Ishikawa (cell line): ENCODE results near the gene FGF23.

Experiments
- CEBPB ChIP-seq: IDR thresholded peaks from 2 replicates; pipeline ENCODE4 v1.6.1; 2012
- CREB1 ChIP-seq: IDR thresholded peaks from 2 replicates; pipeline ENCODE4 v1.6.1; 2012; ENCODE audit warnings: low read depth
- EGR1 ChIP-seq: IDR thresholded peaks from 2 replicates; pipeline ENCODE4 v1.6.1; 2012
- EP300 ChIP-seq: IDR thresholded peaks from 2 replicates; pipeline ENCODE4 v1.6.1; 2012; ENCODE audit warnings: borderline replicate concordance
- FOXM1 ChIP-seq: IDR thresholded peaks from 2 replicates; pipeline ENCODE4 v1.6.1; 2012; ENCODE audit warnings: low read depth, borderline replicate concordance
- MAX ChIP-seq: IDR thresholded peaks from 2 replicates; pipeline ENCODE4 v1.6.1; 2012
- REST ChIP-seq: IDR thresholded peaks from 2 replicates; pipeline ENCODE4 v1.6.1; 2012; ENCODE audit warnings: low read depth, mild to moderate bottlenecking
- TAF1 ChIP-seq: IDR thresholded peaks from 2 replicates; pipeline ENCODE4 v1.6.1; 2012; ENCODE audit warnings: low read depth, mild to moderate bottlenecking
- TCF12 ChIP-seq: IDR thresholded peaks from 2 replicates; pipeline ENCODE4 v1.6.1; 2012; ENCODE audit warnings: low read depth
- USF1 ChIP-seq: IDR thresholded peaks from 2 replicates; pipeline ENCODE4 v1.6.1; 2012
- ZBTB7A ChIP-seq: IDR thresholded peaks from 2 replicates; pipeline ENCODE4 v1.6.1; 2012; ENCODE audit warnings: low read depth

GRCh38 chr12:4386801-4387200, 7.3 kb upstream of the FGF23 start:
- no peak for TF ChIP-seq CREB1
- no peak for TF ChIP-seq CEBPB
- TF ChIP-seq EP300 = no peak
- TF ChIP-seq ZBTB7A = no peak
- TF ChIP-seq USF1 = no peak
- no peak for TF ChIP-seq EGR1
- no peak for TF ChIP-seq MAX
- TF ChIP-seq FOXM1 = no peak
- TF ChIP-seq TCF12 = no peak
- no peak for TF ChIP-seq TAF1
- no peak for TF ChIP-seq REST
